Activated naive CD8-positive, alpha-beta T cell (primary cell): ENCODE results near the gene FCGR3A.

Experiments
- H3K27ac Mint-ChIP-seq: one replicate; pipeline ENCODE4 v1.8.0; 2021; ENCODE audit warnings: mixed read lengths
- H3K27me3 Mint-ChIP-seq: one replicate; pipeline ENCODE4 v1.8.0; 2021; ENCODE audit warnings: mixed read lengths
- H3K36me3 Mint-ChIP-seq: one replicate; pipeline ENCODE4 v1.8.0; 2021; ENCODE audit warnings: mixed read lengths
- H3K4me1 Mint-ChIP-seq: one replicate; pipeline ENCODE4 v1.8.0; 2021; ENCODE audit warnings: low read depth, mixed read lengths
- H3K4me3 Mint-ChIP-seq: one replicate; pipeline ENCODE4 v1.8.0; 2021; ENCODE audit warnings: mild to moderate bottlenecking, mixed read lengths
- H3K9me3 Mint-ChIP-seq: one replicate; pipeline ENCODE4 v1.8.0; 2021; ENCODE audit warnings: low read depth, mixed read lengths

Gene FCGR3A

GRCh38 chr1:161502181-161502580 lies 47.4 kb downstream of the FCGR3A start:
- Mint-ChIP-seq H3K27me3 (peaks cover 24% of the 10 kb centered on the region), H3K4me1 (peaks cover 11% of the 10 kb centered on the region), H3K27ac (no peak overlapping the region), H3K9me3 (no peaks in the 10 kb centered on the region), H3K36me3 (no peaks in the 10 kb centered on the region), H3K4me3 (no peak overlapping the region)

- no peak overlapping the region for H3K4me3 Mint-ChIP-seq
- peaks cover 4% of the 10 kb centered on the region for H3K4me1 Mint-ChIP-seq
- H3K36me3 Mint-ChIP-seq, result no peaks in the 10 kb centered on the region
- peaks cover 23% of the 10 kb centered on the region for H3K27me3 Mint-ChIP-seq
- no peak overlapping the region for H3K27ac Mint-ChIP-seq
- no peaks in the 10 kb centered on the region for H3K9me3 Mint-ChIP-seq
These were observed 48.4 kb downstream of the FCGR3A start for GRCh38 chr1:161501234-161501633.

GRCh38 chr1:161499099-161500039 lies 50.2 kb downstream of the FCGR3A start:
- Mint-ChIP-seq H3K27ac (no peak overlapping the region), H3K4me1 (peaks cover 4% of the 10 kb centered on the region), H3K36me3 (no peaks in the 10 kb centered on the region), H3K4me3 (no peak overlapping the region), H3K9me3 (no peaks in the 10 kb centered on the region), H3K27me3 (peaks cover 28% of the 10 kb centered on the region)

- H3K27ac Mint-ChIP-seq, result no peak overlapping the region
- H3K9me3 Mint-ChIP-seq, result no peaks in the 10 kb centered on the region
- peaks cover 4% of the 10 kb centered on the region for H3K4me1 Mint-ChIP-seq
- peaks cover 29% of the 10 kb centered on the region for H3K27me3 Mint-ChIP-seq
- no peak overlapping the region for H3K4me3 Mint-ChIP-seq
- no peaks in the 10 kb centered on the region for H3K36me3 Mint-ChIP-seq
These were observed 51.0 kb downstream of the FCGR3A start for GRCh38 chr1:161498646-161499045.

GRCh38 chr1:161497961-161498360 lies 51.7 kb downstream of the FCGR3A start:
- peaks cover 31% of the 10 kb centered on the region for H3K27me3 Mint-ChIP-seq

GRCh38 chr1:161495490-161495889 lies 54.1 kb downstream of the FCGR3A start:
- H3K27ac Mint-ChIP-seq, result no peak overlapping the region
- H3K36me3 Mint-ChIP-seq, result peaks cover 2% of the 10 kb centered on the region
- peaks cover 18% of the 10 kb centered on the region for H3K4me1 Mint-ChIP-seq
- H3K9me3 Mint-ChIP-seq, result no peaks in the 10 kb centered on the region
- peaks cover 38% of the 10 kb centered on the region for H3K27me3 Mint-ChIP-seq
- H3K4me3 Mint-ChIP-seq, result no peak overlapping the region

More at GRCh38 chr1:161497961-161498360, 51.7 kb downstream of the FCGR3A start:
- Mint-ChIP-seq H3K27ac (no peak overlapping the region), H3K36me3 (no peaks in the 10 kb centered on the region), H3K4me3 (no peak overlapping the region), H3K9me3 (no peaks in the 10 kb centered on the region), H3K4me1 (peaks cover 4% of the 10 kb centered on the region)

GRCh38 chr1:161494091-161494735 lies 55.4 kb downstream of the FCGR3A start:
- H3K27me3 Mint-ChIP-seq, result peaks cover 41% of the 10 kb centered on the region
- H3K4me3 Mint-ChIP-seq, result no peak overlapping the region
- peaks cover 2% of the 10 kb centered on the region for H3K36me3 Mint-ChIP-seq
- no peak overlapping the region for H3K27ac Mint-ChIP-seq
- peaks cover 14% of the 10 kb centered on the region for H3K4me1 Mint-ChIP-seq
- no peaks in the 10 kb centered on the region for H3K9me3 Mint-ChIP-seq

- no peak overlapping the region for H3K27ac Mint-ChIP-seq
- H3K9me3 Mint-ChIP-seq, result no peaks in the 10 kb centered on the region
- peaks cover 14% of the 10 kb centered on the region for H3K4me1 Mint-ChIP-seq
- H3K36me3 Mint-ChIP-seq, result peaks cover 2% of the 10 kb centered on the region
- peaks cover 46% of the 10 kb centered on the region for H3K27me3 Mint-ChIP-seq
- H3K4me3 Mint-ChIP-seq, result no peak overlapping the region
These were observed 56.8 kb downstream of the FCGR3A start for GRCh38 chr1:161492827-161493226.
